Measurements from ENCODE around the gene RESP18. TPM values are rescaled to one million over a fixed set of nuclear protein-coding genes. Genes with fewer than 3 reads are reported as not detected.

Gene RESP18
- total and polyA plus RNA-seq, 7 donors: not detected

DNA sequence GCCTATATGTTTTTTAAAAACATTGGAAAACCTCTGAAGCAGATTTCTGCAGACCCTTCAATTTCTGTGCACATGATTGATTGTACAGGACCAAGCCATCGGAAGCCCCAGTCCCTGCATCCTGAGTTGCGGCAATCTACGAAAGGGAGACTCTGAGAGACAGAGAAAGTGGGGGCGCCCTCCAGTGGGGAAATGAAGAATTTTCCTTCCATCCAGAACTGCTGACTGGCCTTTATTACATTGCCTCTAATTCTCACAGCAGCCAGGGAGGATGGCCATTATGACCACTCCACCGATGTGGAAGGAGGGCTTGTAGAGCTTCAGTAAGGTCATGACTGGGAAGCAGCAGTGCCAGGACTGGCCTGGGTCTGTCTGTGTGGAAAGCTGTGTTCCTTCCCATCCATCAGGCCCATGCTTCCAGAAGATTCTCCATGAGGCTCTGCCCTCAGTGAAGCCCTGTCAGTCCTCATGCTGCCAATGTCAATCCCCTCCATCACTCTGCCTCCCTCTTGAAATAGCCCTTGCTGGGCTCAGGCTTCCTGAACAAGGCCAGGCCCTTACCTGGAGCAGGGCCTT is 20.0 kb upstream of the RESP18 start:
- Histone ChIP-seq H3K36me3 (ENCODE audit: insufficient read depth in 1 of 2, low read depth in 1 of 2) (no peaks in the 10 kb centered on the region), H3K27ac (no peak overlapping the region), H3K27me3 (ENCODE audit: insufficient read depth in 3 of 3, low read length in 2 of 3) (peaks cover 0 to 26% (median 4%) of the 10 kb centered on the region in 3 donors), H3K4me3 (no peak overlapping the region), H3K9me3 (no peaks in the 10 kb centered on the region), H3K4me1 (no peaks in the 10 kb centered on the region)
- WGBS, 3 donors: 11 to 15% (median 14%) methylated on average over 5 of the region's 5 CpGs
- intact Hi-C loops (cut with DNase I): loop anchor here in 1 of 2 donors (5.0 kb wide), 1 partner anchor 50 kb away; no protein-coding TSS in a partner anchor
- ATAC-seq (peak in 2 of 4 donors; percentile 52 to 58), DNase-seq (peak in 1 of 2 donors; percentile 26)
- TF ChIP-seq CTCF (IDR thresholded peaks at IDR 0.05): peak; percentile 30

DNA sequence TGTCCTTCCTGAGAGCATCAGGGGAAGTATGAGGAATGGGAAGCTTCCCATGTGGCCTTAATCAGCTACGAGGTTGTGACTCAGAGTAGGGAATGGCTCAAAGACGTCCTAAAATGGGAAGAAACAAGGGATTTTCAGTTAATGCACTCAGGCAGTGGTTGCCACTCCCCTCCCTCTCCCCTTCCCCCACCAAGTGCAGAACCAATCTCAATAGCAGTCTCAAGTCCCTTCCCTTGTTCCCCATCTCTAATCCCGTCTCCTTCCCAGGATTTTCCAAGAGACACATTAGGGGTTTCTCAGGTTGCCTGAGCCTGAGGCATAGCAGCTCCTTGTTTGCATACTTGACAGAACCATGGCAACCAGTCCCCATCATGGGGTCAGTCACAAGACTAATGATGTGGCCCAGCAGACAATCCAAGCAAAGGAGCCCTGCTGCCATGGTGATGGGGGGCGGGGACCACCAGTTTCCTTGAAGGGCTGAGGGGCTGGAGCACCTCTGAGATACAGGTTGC is 18.2 kb upstream of the RESP18 start:
- DNase-seq: no peak
- intact Hi-C loops (cut with DNase I): loop anchor here in 1 of 2 donors (5.0 kb wide), 1 partner anchor 48 kb away; no protein-coding TSS in a partner anchor
- peaks cover 0 to 9% (median 4%) of the 10 kb centered on the region in 3 donors for H3K27me3 ChIP-seq (ENCODE audit: insufficient read depth in 3 of 3, low read length in 2 of 3)

DNA sequence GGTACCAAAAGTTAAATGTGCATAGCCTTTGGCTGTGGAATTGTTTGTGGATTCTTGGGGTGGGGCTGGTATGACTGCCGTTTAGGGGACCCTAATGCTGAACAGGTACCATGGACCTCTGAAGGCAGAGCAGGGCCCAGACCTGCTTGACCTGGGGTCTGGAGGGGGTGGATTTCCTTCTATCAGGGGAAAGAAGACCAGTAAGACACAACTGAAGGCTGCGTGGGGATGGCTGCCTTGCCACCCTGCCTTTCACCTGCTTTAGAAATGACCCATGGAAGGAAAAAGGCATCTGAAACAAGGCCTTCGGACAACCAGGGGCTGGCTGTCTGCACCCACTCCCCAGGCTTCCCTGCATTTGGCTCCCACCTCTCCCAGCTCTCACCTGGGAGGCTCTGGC is 17.7 kb upstream of the RESP18 start:
- 70 to 81% (median 79%) methylated on average over 3 of the region's 3 CpGs for WGBS, 3 donors
- ATAC-seq: no peak

More for the DNA sequence above, 18.2 kb upstream of the RESP18 start:
- WGBS, 3 donors: 40 to 52% (median 46%) methylated on average over 4 of the region's 4 CpGs
- Histone ChIP-seq H3K4me3 (no peak overlapping the region), H3K9me3 (no peaks in the 10 kb centered on the region), H3K27ac (no peak overlapping the region), H3K4me1 (no peaks in the 10 kb centered on the region), H3K36me3 (ENCODE audit: insufficient read depth in 1 of 2, low read depth in 1 of 2) (no peaks in the 10 kb centered on the region)
- ATAC-seq: no peak
- TF ChIP-seq CTCF (IDR thresholded peaks at IDR 0.05): no peak

GRCh38 chr2:219344751-219345430 is 12.3 kb upstream of the RESP18 start:
- WGBS, 3 donors: 21 to 23% (median 23%) methylated on average over 6 of the region's 6 CpGs
- H3K4me3 ChIP-seq: no peak overlapping the region
- DNase-seq: no peak
- no peak overlapping the region for H3K27ac ChIP-seq
- intact Hi-C loops (cut with DNase I): no loop called here
- H3K9me3 ChIP-seq: no peaks in the 10 kb centered on the region
- H3K36me3 ChIP-seq (ENCODE audit: insufficient read depth in 1 of 2, low read depth in 1 of 2): no peaks in the 10 kb centered on the region
- no peaks in the 10 kb centered on the region for H3K4me1 ChIP-seq
- ATAC-seq: no peak
- H3K27me3 ChIP-seq (ENCODE audit: insufficient read depth in 3 of 3, low read length in 2 of 3): peaks cover 0 to 9% (median 0%) of the 10 kb centered on the region in 3 donors
- TF ChIP-seq CTCF (IDR thresholded peaks at IDR 0.05): no peak

More for the DNA sequence above, 17.7 kb upstream of the RESP18 start:
- TF ChIP-seq CTCF (IDR thresholded peaks at IDR 0.05): no peak
- intact Hi-C loops (cut with DNase I): loop anchor here in 1 of 2 donors (5.0 kb wide), 1 partner anchor 48 kb away; no protein-coding TSS in a partner anchor
- H3K9me3 ChIP-seq: no peaks in the 10 kb centered on the region
- peaks cover 0 to 4% (median 3%) of the 10 kb centered on the region in 3 donors for H3K27me3 ChIP-seq (ENCODE audit: insufficient read depth in 3 of 3, low read length in 2 of 3)
- no peak for DNase-seq
- no peak overlapping the region for H3K4me3 ChIP-seq
- no peaks in the 10 kb centered on the region for H3K36me3 ChIP-seq (ENCODE audit: insufficient read depth in 1 of 2, low read depth in 1 of 2)
- no peaks in the 10 kb centered on the region for H3K4me1 ChIP-seq
- H3K27ac ChIP-seq: no peak overlapping the region

Measured in psoas muscle (tissue), 8 donors.